ENCODE data around the gene CDK19. TPM values are rescaled to one million over a fixed set of nuclear protein-coding genes. Genes with fewer than 3 reads are reported as not detected.

Gene CDK19
- total RNA-seq, 1 experiment from 2014 or later: 7.0 TPM

- H4K20me1 ChIP-seq (ENCODE audit: control insufficient read depth, insufficient read depth, insufficient read length): no peaks in the 10 kb centered on the region
- H3K4me1 Mint-ChIP-seq: peaks cover 8% of the 10 kb centered on the region in 2 experiments
- no peak for TF ChIP-seq CTCF (conservative IDR thresholded peaks at IDR 0.05)
Measured at GRCh38 chr6:110561008-110561396, 254.3 kb downstream of the CDK19 start.

More at GRCh38 chr6:110561008-110561396, 254.3 kb downstream of the CDK19 start:
- no peaks in the 10 kb centered on the region for H3K4me1 ChIP-seq (ENCODE audit: insufficient read depth, low read length)
- H2BK12ac ChIP-seq (ENCODE audit: insufficient read length, low read depth, low read length): no peak overlapping the region
- H3K27ac ChIP-seq (ENCODE audit: insufficient read length, low read depth, low read length): no peak overlapping the region
- H4K91ac ChIP-seq (ENCODE audit: insufficient read length, low read depth, low read length): no peak overlapping the region
- H2BK5ac ChIP-seq (ENCODE audit: insufficient read length, low read length): no peak overlapping the region
- H2BK20ac ChIP-seq (ENCODE audit: low read depth, low read length, poor library complexity, severe bottlenecking): no peak overlapping the region
- H3K4ac ChIP-seq (ENCODE audit: low read depth, low read length): no peak overlapping the region
- no peak overlapping the region for H2BK15ac ChIP-seq (ENCODE audit: low read depth, low read length)
- H3K27ac Mint-ChIP-seq: no peak overlapping the region
- H2BK120ac ChIP-seq (ENCODE audit: low read depth, low read length, poor library complexity, severe bottlenecking): no peak overlapping the region
- no peak overlapping the region for H3K14ac ChIP-seq (ENCODE audit: insufficient read depth, low read length)
- no peaks in the 10 kb centered on the region for H3K9me3 ChIP-seq (ENCODE audit: control insufficient read depth, low read depth, low read length)
- no peaks in the 10 kb centered on the region for H3K79me2 ChIP-seq (ENCODE audit: insufficient read depth, low read length)
- no peaks in the 10 kb centered on the region; a peak in 1 of 7 replicates for H3K36me3 Mint-ChIP-seq (ENCODE audit: insufficient read depth in 1 of 3, low read depth in 3 of 3)
- DNase-seq: no peak
- H3K9me3 Mint-ChIP-seq: peaks cover 0 to 3% of the 10 kb centered on the region in 2 experiments; a peak in 1 of 5 replicates
- no peak overlapping the region for H3K4me2 ChIP-seq (ENCODE audit: insufficient read depth, insufficient read length, low read length)
- H2AK5ac ChIP-seq (ENCODE audit: insufficient read length, low read length): no peak overlapping the region
- H3K23me2 ChIP-seq (ENCODE audit: insufficient read length, low read depth, low read length, poor library complexity, severe bottlenecking): no peaks in the 10 kb centered on the region
- H3K27me3 ChIP-seq (ENCODE audit: insufficient read depth, low read length): no peaks in the 10 kb centered on the region
- no peak overlapping the region for H3K18ac ChIP-seq (ENCODE audit: insufficient read length, low read depth, low read length)
- H4K5ac ChIP-seq (ENCODE audit: insufficient read length, low read depth, low read length): no peak overlapping the region
- no peak overlapping the region for H3T11ph ChIP-seq (ENCODE audit: low read length)
- WGBS (ENCODE audit: extremely low coverage, insufficient read length, low lambda C conversion rate): no CpG with 5 or more reads among the region's 5 CpGs
- no peak overlapping the region for H3K4me3 Mint-ChIP-seq
- H3K27me3 Mint-ChIP-seq (ENCODE audit: low read depth): peaks cover 1% of the 10 kb centered on the region
- H2AFZ ChIP-seq (ENCODE audit: low read length): no peak overlapping the region
- H4K8ac ChIP-seq (replicated peaks; ENCODE audit: insufficient read length, low read depth, low read length): no peak overlapping the region
- no peak overlapping the region for H3K56ac ChIP-seq (ENCODE audit: insufficient read length, low read depth, low read length)
- no peak overlapping the region for H3K23ac ChIP-seq (ENCODE audit: insufficient read length, low read depth, low read length)
- no peak overlapping the region for H3K9ac ChIP-seq (ENCODE audit: extremely low read depth, insufficient read length, low read length)
- H3K79me1 ChIP-seq (ENCODE audit: insufficient read depth, low read depth, low read length, poor library complexity, severe bottlenecking): no peaks in the 10 kb centered on the region

All from H9 (cell line).